Transverse colon (tissue), 4 donors: ENCODE measurements around the gene CXorf38.

Source experiments
- EP300 ChIP-seq: sonication (generic); formaldehyde crosslinking; IDR thresholded peaks from one replicate; pipeline ENCODE4 v1.6.1; 2017; ENCODE audit warnings: antibody characterized with exemption, low read depth
- POLR2A ChIP-seq: fragments of 450-650 bp; IDR thresholded peaks from one replicate; pipeline ENCODE4 v1.6.1; 2016; ENCODE audit warnings: antibody characterized with exemption, mild to moderate bottlenecking, moderate library complexity
- POLR2AphosphoS5 ChIP-seq, 3 donors: sonication (generic); formaldehyde crosslinking; IDR thresholded peaks; one replicate each; pipeline ENCODE4 v1.6.1; 2016; ENCODE audit warnings: antibody characterized with exemption in 3 of 3
- TF ChIP-seq, protein P1 (sequence below), 5 experiments: fragments of 200-600 bp in 3 of 5; fragments of 450-650 bp in 2 of 5; sonication (generic) in 3 of 5; IDR thresholded peaks; 1 replicate in 2 of 5; 2 replicates in 3 of 5; pipeline ENCODE4 v1.5.1; 2016 to 2017; ENCODE audit warnings: antibody characterized with exemption in 5 of 5, inconsistent platforms in 3 of 5, mild to moderate bottlenecking in 2 of 5, moderate library complexity in 1 of 5

DNA sequence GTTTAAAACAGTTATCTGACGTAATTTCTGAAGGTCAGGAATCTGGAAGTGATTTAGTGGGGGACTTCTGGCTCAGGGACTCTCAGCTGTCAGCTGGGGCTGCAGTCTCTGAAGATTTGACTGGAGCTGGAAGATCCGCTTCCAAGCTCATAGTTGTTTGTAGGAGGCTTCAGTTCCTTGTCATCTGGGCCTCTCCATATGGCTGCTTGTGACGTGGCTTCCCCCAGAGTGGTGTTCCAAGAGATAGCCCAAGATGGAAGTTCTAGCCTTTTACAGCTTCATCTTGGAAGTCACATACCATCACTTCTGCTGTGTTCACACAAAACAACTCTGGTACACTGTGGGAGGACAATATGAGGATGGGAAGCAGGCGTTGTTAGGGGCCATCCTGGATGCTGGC lies 22.1 kb downstream of the CXorf38 start:
- TF ChIP-seq, protein P1, sequence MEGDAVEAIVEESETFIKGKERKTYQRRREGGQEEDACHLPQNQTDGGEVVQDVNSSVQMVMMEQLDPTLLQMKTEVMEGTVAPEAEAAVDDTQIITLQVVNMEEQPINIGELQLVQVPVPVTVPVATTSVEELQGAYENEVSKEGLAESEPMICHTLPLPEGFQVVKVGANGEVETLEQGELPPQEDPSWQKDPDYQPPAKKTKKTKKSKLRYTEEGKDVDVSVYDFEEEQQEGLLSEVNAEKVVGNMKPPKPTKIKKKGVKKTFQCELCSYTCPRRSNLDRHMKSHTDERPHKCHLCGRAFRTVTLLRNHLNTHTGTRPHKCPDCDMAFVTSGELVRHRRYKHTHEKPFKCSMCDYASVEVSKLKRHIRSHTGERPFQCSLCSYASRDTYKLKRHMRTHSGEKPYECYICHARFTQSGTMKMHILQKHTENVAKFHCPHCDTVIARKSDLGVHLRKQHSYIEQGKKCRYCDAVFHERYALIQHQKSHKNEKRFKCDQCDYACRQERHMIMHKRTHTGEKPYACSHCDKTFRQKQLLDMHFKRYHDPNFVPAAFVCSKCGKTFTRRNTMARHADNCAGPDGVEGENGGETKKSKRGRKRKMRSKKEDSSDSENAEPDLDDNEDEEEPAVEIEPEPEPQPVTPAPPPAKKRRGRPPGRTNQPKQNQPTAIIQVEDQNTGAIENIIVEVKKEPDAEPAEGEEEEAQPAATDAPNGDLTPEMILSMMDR (IDR thresholded peaks at IDR 0.05): no peak
- TF ChIP-seq POLR2AphosphoS5 (IDR thresholded peaks at IDR 0.05): no peak
- TF ChIP-seq EP300: no peak
- TF ChIP-seq POLR2A: no peak
